Activated CD8-positive, alpha-beta T cell treated with anti-CD3 and anti-CD28 coated beads for 36 hours (primary cell): ENCODE results near the gene HHATL. TPM values are rescaled to one million over a fixed set of nuclear protein-coding genes. Genes with fewer than 3 reads are reported as not detected.

Source experiments
- ATAC-seq: fragments of 200-7000 bp; cut with Tn5 transposase; one replicate; pipeline ENCODE4 v1.10.0; 2021; ENCODE audit warnings: mild to moderate bottlenecking, moderate library complexity
- CTCF ChIA-PET: fragments of 350-600 bp; sonication (Branson Sonifier 250); formaldehyde crosslinking; loops from one replicate; lab custom pipeline; 2021; ENCODE audit warnings: antibody characterized with exemption; lab: Charles Lee
- POLR2A ChIA-PET: fragments of 350-600 bp; sonication (Branson Sonifier 250); formaldehyde crosslinking; loops from one replicate; lab custom pipeline; 2021; ENCODE audit warnings: antibody characterized with exemption; lab: Charles Lee
- DNase-seq: peaks from one replicate; pipeline ENCODE4 v3.0.0-alpha.2; 2020
- H3K27ac Mint-ChIP-seq: one replicate; pipeline ENCODE4 v1.8.0; 2021; ENCODE audit warnings: mild to moderate bottlenecking, mixed read lengths
- H3K27me3 Mint-ChIP-seq: one replicate; pipeline ENCODE4 v1.8.0; 2021; ENCODE audit warnings: mixed read lengths
- H3K36me3 Mint-ChIP-seq: one replicate; pipeline ENCODE4 v1.8.0; 2021; ENCODE audit warnings: low read depth, mixed read lengths
- H3K4me1 Mint-ChIP-seq: one replicate; pipeline ENCODE4 v1.8.0; 2021; ENCODE audit warnings: low read depth, mixed read lengths
- H3K4me3 Mint-ChIP-seq: one replicate; pipeline ENCODE4 v1.8.0; 2021; ENCODE audit warnings: mild to moderate bottlenecking, moderate library complexity, mixed read lengths
- H3K9me3 Mint-ChIP-seq: one replicate; pipeline ENCODE4 v1.8.0; 2021; ENCODE audit warnings: mixed read lengths
- intact Hi-C: fragments of 100-400 bp; cut with micrococcal nuclease; formaldehyde crosslinking; loops from one replicate; pipeline ENCODE4 v1.10.0; 2022
- total RNA-seq, 2 experiments: library from RNA; stranded (reverse); gene quantifications; one replicate each; pipeline ENCODE4 v1.2.3, GENCODE V29; 2021
- TF ChIP-seq, protein P1 (sequence below): fragments of 200-600 bp; IDR thresholded peaks from one replicate; pipeline ENCODE4 v1.8.0; 2022; ENCODE audit warnings: antibody characterized with exemption, mild to moderate bottlenecking

Gene HHATL
- total RNA-seq, 2 experiments from 2014 or later, result not detected

- Mint-ChIP-seq H3K9me3 (no peaks in the 10 kb centered on the region), H3K27ac (no peak overlapping the region), H3K4me3 (no peak overlapping the region), H3K4me1 (no peaks in the 10 kb centered on the region), H3K36me3 (no peaks in the 10 kb centered on the region), H3K27me3 (peaks cover 3% of the 10 kb centered on the region)
- TF ChIP-seq, protein P1, sequence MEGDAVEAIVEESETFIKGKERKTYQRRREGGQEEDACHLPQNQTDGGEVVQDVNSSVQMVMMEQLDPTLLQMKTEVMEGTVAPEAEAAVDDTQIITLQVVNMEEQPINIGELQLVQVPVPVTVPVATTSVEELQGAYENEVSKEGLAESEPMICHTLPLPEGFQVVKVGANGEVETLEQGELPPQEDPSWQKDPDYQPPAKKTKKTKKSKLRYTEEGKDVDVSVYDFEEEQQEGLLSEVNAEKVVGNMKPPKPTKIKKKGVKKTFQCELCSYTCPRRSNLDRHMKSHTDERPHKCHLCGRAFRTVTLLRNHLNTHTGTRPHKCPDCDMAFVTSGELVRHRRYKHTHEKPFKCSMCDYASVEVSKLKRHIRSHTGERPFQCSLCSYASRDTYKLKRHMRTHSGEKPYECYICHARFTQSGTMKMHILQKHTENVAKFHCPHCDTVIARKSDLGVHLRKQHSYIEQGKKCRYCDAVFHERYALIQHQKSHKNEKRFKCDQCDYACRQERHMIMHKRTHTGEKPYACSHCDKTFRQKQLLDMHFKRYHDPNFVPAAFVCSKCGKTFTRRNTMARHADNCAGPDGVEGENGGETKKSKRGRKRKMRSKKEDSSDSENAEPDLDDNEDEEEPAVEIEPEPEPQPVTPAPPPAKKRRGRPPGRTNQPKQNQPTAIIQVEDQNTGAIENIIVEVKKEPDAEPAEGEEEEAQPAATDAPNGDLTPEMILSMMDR, result no peak
- CTCF ChIA-PET, result no interaction called here
- ATAC-seq (no peak), DNase-seq (peak; percentile 1)
- intact Hi-C loops, result no loop called here
- POLR2A ChIA-PET, result no interaction called here
Measured at GRCh38 chr3:42689421-42690014, 13.1 kb downstream of the HHATL start.

DNA sequence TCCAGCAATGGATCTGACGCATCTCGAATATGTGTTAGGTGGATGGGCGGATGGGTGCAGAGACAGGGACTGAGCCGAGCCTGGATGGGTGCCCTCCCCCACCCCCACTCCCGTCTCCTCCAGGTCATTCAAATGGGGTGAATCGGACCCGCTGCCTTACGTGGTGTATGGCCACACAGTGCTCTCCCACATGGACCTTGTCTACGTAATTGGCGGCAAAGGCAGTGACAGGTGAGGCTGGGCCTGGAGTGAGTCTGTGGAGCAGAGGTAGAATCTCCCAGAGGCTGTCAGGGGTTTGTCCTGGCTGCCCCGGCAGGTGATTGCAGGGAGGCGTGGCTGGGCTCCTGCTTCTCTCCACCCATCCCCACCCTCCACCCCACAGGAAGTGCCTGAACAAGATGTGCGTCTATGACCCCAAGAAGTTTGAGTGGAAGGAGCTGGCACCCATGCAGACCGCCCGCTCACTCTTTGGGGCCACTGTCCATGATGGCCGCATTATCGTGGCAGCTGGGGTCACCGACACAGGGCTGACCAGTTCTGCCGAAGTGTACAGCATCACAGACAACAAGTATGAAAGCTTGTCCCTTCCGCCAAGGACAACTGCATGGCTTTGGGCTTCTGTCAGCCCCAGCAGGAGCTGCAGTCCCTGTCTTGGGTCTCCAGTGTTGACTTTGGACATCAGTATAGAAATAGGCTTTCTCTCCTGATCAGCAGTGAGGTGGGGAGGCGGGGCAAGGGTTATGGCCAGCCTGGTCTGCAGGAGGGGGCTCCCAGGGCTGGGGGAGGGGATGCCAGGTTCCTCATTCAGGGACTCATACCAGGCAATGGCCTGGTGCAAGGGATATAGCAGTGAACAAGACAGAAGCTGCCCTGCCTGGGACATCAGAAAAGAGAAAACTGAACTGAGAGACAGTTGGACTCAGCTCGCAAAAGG lies 13.8 kb downstream of the HHATL start:
- intact Hi-C loops, result no loop called here
- Mint-ChIP-seq H3K4me1 (no peaks in the 10 kb centered on the region), H3K4me3 (no peak overlapping the region), H3K36me3 (no peaks in the 10 kb centered on the region), H3K9me3 (no peaks in the 10 kb centered on the region), H3K27me3 (peaks cover 4% of the 10 kb centered on the region), H3K27ac (no peak overlapping the region)
- TF ChIP-seq, protein P1, result no peak
- ATAC-seq (no peak), DNase-seq (no peak)
- ChIA-PET CTCF (no interaction called here), POLR2A (no interaction called here)

- Mint-ChIP-seq H3K4me3 (no peak overlapping the region), H3K9me3 (no peaks in the 10 kb centered on the region), H3K27me3 (peaks cover 5% of the 10 kb centered on the region), H3K36me3 (no peaks in the 10 kb centered on the region), H3K4me1 (no peaks in the 10 kb centered on the region), H3K27ac (no peak overlapping the region)
- no peak for DNase-seq
- no peak for ATAC-seq
- ChIA-PET POLR2A (interaction anchor here (0.5 to 0.6 kb wide), 2 partner anchors 11 to 523 kb away, joined by 3 read pairs; no protein-coding TSS in a partner anchor), CTCF (no interaction called here)
- intact Hi-C loops, result no loop called here
- TF ChIP-seq, protein P1, result no peak
Measured at GRCh38 chr3:42688016-42688415, 14.6 kb downstream of the HHATL start.

GRCh38 chr3:42686832-42687650 lies 15.6 kb downstream of the HHATL start:
- DNase-seq (no peak), ATAC-seq (no peak)
- Mint-ChIP-seq H3K36me3 (no peaks in the 10 kb centered on the region), H3K27ac (no peak overlapping the region), H3K4me1 (no peaks in the 10 kb centered on the region), H3K27me3 (peaks cover 9% of the 10 kb centered on the region), H3K4me3 (no peak overlapping the region), H3K9me3 (no peaks in the 10 kb centered on the region)
- intact Hi-C loops, result no loop called here
- ChIA-PET POLR2A (no interaction called here), CTCF (no interaction called here)
- TF ChIP-seq, protein P1, result no peak
